Natural killer cell (primary cell): ENCODE data around the gene RAVER2. TPM values are rescaled to one million over a fixed set of nuclear protein-coding genes. Genes with fewer than 3 reads are reported as not detected.
"Not testable (repeated sequence)": the region's sequence is repeated elsewhere in the genome, so short reads cannot be mapped to it uniquely, and the experiment has no call there.

Experiments
- ATAC-seq, 3 donors: fragments of 150-1000 bp in 2 of 3; fragments of 200-7000 bp in 1 of 3; cut with Tn5 transposase; 1 replicate in 1 of 3; 2 replicates in 2 of 3; pipeline ENCODE4 v1.10.0; 2021; ENCODE audit warnings: mild to moderate bottlenecking in 2 of 3, moderate library complexity in 2 of 3
- DNase-seq, 2 donors: peaks; one replicate each; pipeline versions ENCODE4 v3.0.0 to v3.0.0-alpha.2; 2013 to 2021; ENCODE audit warnings: mixed read lengths in 1 of 2
- H3K27ac ChIP-seq: one replicate; pipeline ENCODE4 v1.5.1; 2013; ENCODE audit warnings: mild to moderate bottlenecking, low read length
- H3K27me3 ChIP-seq: one replicate; pipeline ENCODE4 v1.6.1; 2013; ENCODE audit warnings: low read length; ENCODE audit not compliant: control insufficient read depth, insufficient read depth
- H3K36me3 ChIP-seq: one replicate; pipeline ENCODE4 v1.6.1; 2013; ENCODE audit warnings: low read length; ENCODE audit not compliant: control insufficient read depth, insufficient read depth
- H3K4me1 ChIP-seq: one replicate; pipeline ENCODE4 v1.6.1; 2013; ENCODE audit warnings: low read length; ENCODE audit not compliant: control insufficient read depth, insufficient read depth
- H3K4me3 ChIP-seq: one replicate; pipeline ENCODE4 v1.5.1; 2013; ENCODE audit warnings: low read length
- H3K9me3 ChIP-seq: one replicate; pipeline ENCODE4 v1.6.1; 2013; ENCODE audit warnings: low read length; ENCODE audit not compliant: control insufficient read depth, insufficient read depth
- H3K27ac Mint-ChIP-seq, 2 donors: one replicate each; pipeline ENCODE4 v1.8.0; 2022; ENCODE audit warnings: mild to moderate bottlenecking in 2 of 2, mixed read lengths in 2 of 2, moderate library complexity in 1 of 2
- H3K27me3 Mint-ChIP-seq, 2 donors: one replicate each; pipeline ENCODE4 v1.8.0; 2022; ENCODE audit warnings: low read depth in 2 of 2, mixed read lengths in 2 of 2
- H3K36me3 Mint-ChIP-seq: one replicate; pipeline ENCODE4 v1.8.0; 2022; ENCODE audit warnings: mixed read lengths
- H3K4me1 Mint-ChIP-seq, 2 donors: one replicate each; pipeline ENCODE4 v1.8.0; 2022; ENCODE audit warnings: mixed read lengths in 2 of 2
- H3K4me3 Mint-ChIP-seq: one replicate; pipeline ENCODE4 v1.8.0; 2022; ENCODE audit warnings: mild to moderate bottlenecking, moderate library complexity, mixed read lengths
- H3K9me3 Mint-ChIP-seq, 2 donors: one replicate each; pipeline ENCODE4 v1.8.0; 2022; ENCODE audit warnings: mixed read lengths in 2 of 2
- WGBS: methylation state at CpG from one replicate; pipeline ENCODE4 v1.1.7; 2013; ENCODE audit warnings: missing lambda C conversion rate; ENCODE audit not compliant: insufficient coverage; 5-methylcytosine and 5-hydroxymethylcytosine counted together
- intact Hi-C: fragments of 100-400 bp; cut with micrococcal nuclease; formaldehyde crosslinking; loops from one replicate; pipeline ENCODE4 v1.14.2; 2022
- total RNA-seq, 4 donors: library from RNA; stranded (reverse); fragments of 120-200 nt in 1 of 4; gene quantifications; one replicate each; pipeline versions ENCODE4 v1.2.3 to v1.2.4, GENCODE V29; 2013 to 2022
- TF ChIP-seq, protein P1 (sequence below): fragments of 200-600 bp; IDR thresholded peaks from one replicate; pipeline ENCODE4 v1.8.0; 2022; ENCODE audit warnings: antibody characterized with exemption

Gene RAVER2
- total RNA-seq, 3 donors from 2014 or later (not counting 1 experiment from before 2014, with no cell fraction given), result 0.82 to 1.4 (median 1.2) TPM

DNA sequence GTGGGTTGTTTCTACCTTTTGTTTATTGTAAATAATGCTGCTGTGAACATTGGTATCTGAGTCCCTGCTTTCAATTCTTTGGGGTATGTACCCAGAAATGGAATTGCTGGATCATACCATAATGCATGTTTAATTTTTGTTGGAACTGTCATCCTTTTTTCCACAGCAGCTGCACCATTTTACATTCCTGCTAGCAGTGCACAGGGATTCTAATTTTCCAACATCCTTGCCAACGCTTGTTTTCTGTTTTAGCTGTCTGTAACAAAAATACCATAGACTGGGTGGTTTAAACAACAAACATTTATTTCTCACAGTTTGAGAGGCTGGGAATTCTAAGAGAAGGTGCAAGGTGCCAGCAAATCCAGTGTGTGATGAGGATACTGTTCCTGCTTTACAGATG, 65.1 kb downstream of the RAVER2 start:
- intact Hi-C loops, result no loop called here
- Histone ChIP-seq H3K9me3 (no peaks in the 10 kb centered on the region), H3K36me3 (no peaks in the 10 kb centered on the region), H3K4me3 (no peak overlapping the region), H3K27ac (no peak overlapping the region), H3K27me3 (no peaks in the 10 kb centered on the region), H3K4me1 (no peaks in the 10 kb centered on the region)
- Mint-ChIP-seq H3K4me3 (no peak overlapping the region), H3K27me3 (no peaks in the 10 kb centered on the region), H3K27ac (no peak overlapping the region), H3K9me3 (no peaks in the 10 kb centered on the region), H3K36me3 (no peaks in the 10 kb centered on the region), H3K4me1 (no peaks in the 10 kb centered on the region)
- DNase-seq (no peak), ATAC-seq (no peak)
- TF ChIP-seq, protein P1, sequence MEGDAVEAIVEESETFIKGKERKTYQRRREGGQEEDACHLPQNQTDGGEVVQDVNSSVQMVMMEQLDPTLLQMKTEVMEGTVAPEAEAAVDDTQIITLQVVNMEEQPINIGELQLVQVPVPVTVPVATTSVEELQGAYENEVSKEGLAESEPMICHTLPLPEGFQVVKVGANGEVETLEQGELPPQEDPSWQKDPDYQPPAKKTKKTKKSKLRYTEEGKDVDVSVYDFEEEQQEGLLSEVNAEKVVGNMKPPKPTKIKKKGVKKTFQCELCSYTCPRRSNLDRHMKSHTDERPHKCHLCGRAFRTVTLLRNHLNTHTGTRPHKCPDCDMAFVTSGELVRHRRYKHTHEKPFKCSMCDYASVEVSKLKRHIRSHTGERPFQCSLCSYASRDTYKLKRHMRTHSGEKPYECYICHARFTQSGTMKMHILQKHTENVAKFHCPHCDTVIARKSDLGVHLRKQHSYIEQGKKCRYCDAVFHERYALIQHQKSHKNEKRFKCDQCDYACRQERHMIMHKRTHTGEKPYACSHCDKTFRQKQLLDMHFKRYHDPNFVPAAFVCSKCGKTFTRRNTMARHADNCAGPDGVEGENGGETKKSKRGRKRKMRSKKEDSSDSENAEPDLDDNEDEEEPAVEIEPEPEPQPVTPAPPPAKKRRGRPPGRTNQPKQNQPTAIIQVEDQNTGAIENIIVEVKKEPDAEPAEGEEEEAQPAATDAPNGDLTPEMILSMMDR, result no peak
- no CpG with 5 or more reads among the region's 1 CpG for WGBS

DNA sequence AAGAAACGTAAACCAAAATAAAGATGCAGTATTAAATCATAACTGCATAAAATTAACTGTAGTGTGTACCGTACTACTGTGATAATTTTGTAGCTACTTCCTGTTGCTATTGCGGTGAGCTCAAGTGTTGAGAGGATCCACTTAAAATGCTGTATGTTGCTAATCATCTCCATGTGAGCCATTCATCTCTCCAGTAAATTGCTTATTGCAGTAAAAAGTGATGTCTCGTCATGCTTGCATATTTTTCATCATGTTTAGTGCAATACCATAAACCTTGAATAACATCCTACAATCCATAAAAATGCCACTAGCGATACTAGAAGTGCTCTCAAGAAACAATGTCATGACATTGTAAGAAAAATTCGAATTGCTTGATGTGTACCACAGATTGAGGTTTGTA, 66.3 kb downstream of the RAVER2 start:
- H3K27ac Mint-ChIP-seq, result no peak overlapping the region
- H3K4me3 Mint-ChIP-seq, result no peak overlapping the region
- H3K4me1 Mint-ChIP-seq, result no peaks in the 10 kb centered on the region
- Histone ChIP-seq H3K27ac (no peak overlapping the region), H3K9me3 (no peaks in the 10 kb centered on the region), H3K27me3 (no peaks in the 10 kb centered on the region), H3K4me3 (no peak overlapping the region), H3K4me1 (no peaks in the 10 kb centered on the region), H3K36me3 (no peaks in the 10 kb centered on the region)
- no peak for DNase-seq
- H3K9me3 Mint-ChIP-seq, result no peaks in the 10 kb centered on the region
- 84% methylated on average over 4 of the region's 6 CpGs for WGBS
- intact Hi-C loops, result no loop called here
- ATAC-seq, result no peak
- TF ChIP-seq, protein P1, result no peak
- no peaks in the 10 kb centered on the region for H3K36me3 Mint-ChIP-seq
- no peaks in the 10 kb centered on the region for H3K27me3 Mint-ChIP-seq

DNA sequence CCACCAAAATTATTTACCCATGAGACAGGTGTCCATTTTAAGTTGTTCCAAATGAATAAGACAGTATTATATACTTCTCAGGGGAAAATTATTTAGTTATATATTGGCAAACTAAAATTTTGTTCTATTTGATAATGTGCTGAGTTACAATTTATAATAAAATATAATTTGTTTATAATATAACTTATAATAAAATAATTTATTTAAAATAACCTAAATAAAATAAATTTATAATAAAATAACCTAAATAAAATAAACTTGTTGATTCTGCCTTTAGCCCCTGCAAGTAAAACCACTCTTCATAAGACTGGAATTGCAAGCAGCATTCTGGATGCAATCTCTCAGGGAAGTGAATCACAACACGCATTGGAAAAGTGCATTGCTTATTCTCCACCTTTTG, 69.6 kb downstream of the RAVER2 start:
- Histone ChIP-seq H3K27me3 (no peaks in the 10 kb centered on the region), H3K36me3 (no peaks in the 10 kb centered on the region), H3K27ac (no peak overlapping the region), H3K4me1 (no peaks in the 10 kb centered on the region), H3K9me3 (no peaks in the 10 kb centered on the region), H3K4me3 (no peak overlapping the region)
- no peak for ATAC-seq
- no peak for DNase-seq
- Mint-ChIP-seq H3K36me3 (no peaks in the 10 kb centered on the region), H3K4me1 (no peaks in the 10 kb centered on the region), H3K27me3 (no peaks in the 10 kb centered on the region), H3K27ac (no peak overlapping the region), H3K9me3 (peaks cover 2 to 3% of the 10 kb centered on the region in 2 donors), H3K4me3 (no peak overlapping the region)
- TF ChIP-seq, protein P1, result no peak
- 80% methylated on average over 1 of the region's 1 CpG for WGBS
- intact Hi-C loops, result no loop called here

DNA sequence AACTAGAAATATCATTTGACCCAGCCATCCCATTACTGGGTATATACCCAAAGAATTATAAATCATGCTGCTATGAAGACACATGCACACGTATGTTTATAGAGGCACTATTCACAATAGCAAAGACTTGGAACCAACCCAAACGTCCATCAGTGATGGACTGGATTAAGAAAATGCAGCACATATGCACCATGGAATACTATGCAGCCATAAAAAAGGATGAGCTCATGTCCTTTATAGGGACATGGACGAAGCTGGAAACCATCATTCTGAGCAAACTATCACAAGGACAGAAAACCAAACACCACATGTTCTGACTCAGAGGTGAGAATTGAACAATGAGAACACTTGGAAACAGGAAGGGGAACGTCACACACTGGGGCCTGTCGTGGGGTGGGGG, 72.5 kb downstream of the RAVER2 start:
- H3K27ac ChIP-seq, H3K4me1 Mint-ChIP-seq, DNase-seq, H3K9me3 Mint-ChIP-seq, H3K4me3 Mint-ChIP-seq, H3K4me3 ChIP-seq, H3K27me3 Mint-ChIP-seq, intact Hi-C loops, ATAC-seq, H3K4me1 ChIP-seq, H3K36me3 ChIP-seq, H3K9me3 ChIP-seq, H3K36me3 Mint-ChIP-seq, H3K27ac Mint-ChIP-seq, H3K27me3 ChIP-seq: not testable (repeated sequence)
- 89% methylated on average over 5 of the region's 5 CpGs for WGBS

DNA sequence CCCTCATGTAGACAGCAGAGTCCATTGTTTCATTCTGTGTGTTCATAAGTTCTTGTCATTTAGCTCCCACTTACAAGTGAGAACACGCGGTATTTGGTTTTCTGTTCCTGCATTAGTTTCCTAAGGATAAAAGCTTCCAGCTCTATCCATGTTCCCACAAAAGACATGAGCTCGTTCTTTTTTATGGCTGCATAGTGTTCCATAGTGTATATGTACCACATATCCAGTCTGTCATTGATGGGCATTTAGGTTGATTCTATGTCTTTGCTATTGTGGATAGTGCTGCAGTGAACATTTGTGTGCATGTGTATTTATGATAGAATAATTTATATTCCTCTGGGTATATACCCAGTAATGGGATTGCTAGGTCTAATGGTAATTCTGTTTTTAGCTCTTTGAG, 75.7 kb downstream of the RAVER2 start:
- not testable (repeated sequence) for H3K36me3 ChIP-seq, H3K4me3 ChIP-seq, H3K27me3 Mint-ChIP-seq, DNase-seq, H3K36me3 Mint-ChIP-seq, H3K27me3 ChIP-seq, H3K27ac Mint-ChIP-seq, ATAC-seq, H3K4me3 Mint-ChIP-seq, H3K4me1 Mint-ChIP-seq, H3K9me3 ChIP-seq, H3K9me3 Mint-ChIP-seq, H3K27ac ChIP-seq, H3K4me1 ChIP-seq
- intact Hi-C loops, result loop anchor here (10.0 kb wide), 1 partner anchor 76 kb away; the partner anchor contains the start of gene RAVER2
- 79% methylated on average over 3 of the region's 3 CpGs for WGBS
